SK-N-SH (cell line): Measurements from ENCODE around the gene ITSN1. TPM values are rescaled to one million over a fixed set of nuclear protein-coding genes. Genes with fewer than 3 reads are reported as not detected.

Experiments
- CTCF ChIA-PET: fragments of 300-600, 350-600 bp; formaldehyde crosslinking; extraction: SDS; loops from one replicate; lab custom pipeline; 2021; lab: Yijun Ruan, JAX
- POLR2A ChIA-PET: fragments of 350-600 bp; sonication (Branson Sonifier 250); formaldehyde crosslinking; extraction: SDS; loops from one replicate; lab custom pipeline; 2020; ENCODE audit warnings: antibody characterized with exemption, inconsistent platforms; lab: Yijun Ruan, JAX
- DNase-seq: peaks from one replicate; pipeline ENCODE4 v3.0.0; 2012
- H2AFZ ChIP-seq: fragments of 200-600 bp; sonication (generic); 2 replicates; pipeline ENCODE4 v1.8.1; 2016; ENCODE audit warnings: antibody characterized with exemption, mild to moderate bottlenecking, low read depth
- H3F3A ChIP-seq: fragments of 200-600 bp; sonication (generic); replicated peaks from 2 replicates; pipeline ENCODE3; 2016; ENCODE audit warnings: antibody characterized with exemption, mild to moderate bottlenecking; ENCODE audit not compliant: insufficient read depth
- H3K27ac ChIP-seq, 2 experiments: fragments of 200-500 bp in 1 of 2; fragments of 200-600 bp in 1 of 2; sonication (Bioruptor generic) in 1 of 2; sonication (generic), shearing (Covaris generic) in 1 of 2; 2 replicates each; pipeline versions ENCODE4 v1.5.1 to v1.6.1; 2014 to 2016; ENCODE audit warnings: low read depth in 2 of 2, inconsistent platforms in 1 of 2, low read length in 1 of 2, mild to moderate bottlenecking in 1 of 2, mixed read lengths in 1 of 2
- H3K27me3 ChIP-seq: fragments of 200-600 bp; sonication (generic), shearing (Covaris generic); 2 replicates; pipeline ENCODE4 v1.6.1; 2016; ENCODE audit warnings: mixed run types; ENCODE audit not compliant: insufficient read depth
- H3K36me3 ChIP-seq, 2 experiments: fragments of 200-500 bp in 1 of 2; fragments of 200-600 bp in 1 of 2; sonication (Bioruptor generic) in 1 of 2; sonication (generic) in 1 of 2; replicated peaks in 1 of 2; 2 replicates each; pipeline versions ENCODE3 to v1.5.1; 2014 to 2016; ENCODE audit warnings: low read length in 1 of 2, mild to moderate bottlenecking in 1 of 2; ENCODE audit not compliant: insufficient read depth in 2 of 2, control insufficient read depth in 1 of 2
- H3K4me1 ChIP-seq, 2 experiments: fragments of 200-500 bp in 1 of 2; fragments of 200-600 bp in 1 of 2; sonication (Bioruptor generic) in 1 of 2; sonication (generic), shearing (Covaris generic) in 1 of 2; 2 replicates each; pipeline versions ENCODE4 v1.5.1 to v1.6.1; 2014 to 2016; ENCODE audit warnings: low read depth in 1 of 2, low read length in 1 of 2, mixed run types in 1 of 2; ENCODE audit not compliant: insufficient read depth in 2 of 2, control insufficient read depth in 1 of 2
- H3K4me2 ChIP-seq: fragments of 200-600 bp; sonication (generic), shearing (Covaris generic); 2 replicates; pipeline ENCODE4 v1.6.1; 2017; ENCODE audit warnings: mixed run types
- H3K4me3 ChIP-seq, 2 experiments: fragments of 200-500 bp in 1 of 2; fragments of 200-600 bp in 1 of 2; sonication (Bioruptor generic) in 1 of 2; sonication (generic), shearing (Covaris generic) in 1 of 2; 2 replicates each; pipeline versions ENCODE4 v1.5.1 to v1.8.1; 2014 to 2016; ENCODE audit warnings: low read depth in 2 of 2, inconsistent platforms in 1 of 2, low read length in 1 of 2, mild to moderate bottlenecking in 1 of 2, mixed read lengths in 1 of 2, moderate library complexity in 1 of 2
- H3K79me2 ChIP-seq: fragments of 200-600 bp; sonication (generic); 2 replicates; pipeline ENCODE4 v1.8.1; 2017; ENCODE audit warnings: mild to moderate bottlenecking; ENCODE audit not compliant: insufficient read depth
- H3K9ac ChIP-seq: fragments of 200-600 bp; sonication (generic); 2 replicates; pipeline ENCODE4 v1.6.1; 2017; ENCODE audit warnings: mixed run types
- H3K9me2 ChIP-seq: fragments of 200-600 bp; sonication (generic); 2 replicates; pipeline ENCODE4 v1.6.1; 2017; ENCODE audit warnings: mixed run types
- H3K9me3 ChIP-seq: fragments of 200-600 bp; sonication (generic); 2 replicates; pipeline ENCODE4 v1.6.1; 2017; ENCODE audit warnings: mixed run types, mild to moderate bottlenecking, moderate library complexity
- H4K20me1 ChIP-seq: fragments of 200-600 bp; sonication (generic); 2 replicates; pipeline ENCODE4 v1.6.1; 2017; ENCODE audit warnings: mild to moderate bottlenecking, mixed run types; ENCODE audit not compliant: insufficient read depth
- CHD2 ChIP-seq: fragments of 150-350 bp; IDR thresholded peaks from 2 replicates; pipeline ENCODE4 v1.6.1; 2018; ENCODE audit warnings: low read length; ENCODE audit not compliant: partially characterized antibody
- FOSL2 ChIP-seq: IDR thresholded peaks from 2 replicates; pipeline ENCODE4 v1.4.0; 2012; ENCODE audit warnings: low read depth, mild to moderate bottlenecking, moderate library complexity, borderline replicate concordance
- FOXJ3 ChIP-seq: sonication (generic); formaldehyde crosslinking; IDR thresholded peaks from 2 replicates; pipeline ENCODE4 v1.5.1; 2020; ENCODE audit warnings: mild to moderate bottlenecking, missing genetic modification reagents
- FOXM1 ChIP-seq: IDR thresholded peaks from 2 replicates; pipeline ENCODE4 v1.4.0; 2012; ENCODE audit warnings: low read depth, mild to moderate bottlenecking
- NFIC ChIP-seq: IDR thresholded peaks from 2 replicates; pipeline ENCODE4 v1.4.0; 2012; ENCODE audit warnings: borderline replicate concordance
- NRF1 ChIP-seq: IDR thresholded peaks from 2 replicates; pipeline ENCODE4 v1.6.1; 2012; ENCODE audit warnings: low read depth, mild to moderate bottlenecking, low read length
- RCOR1 ChIP-seq: fragments of 150-350 bp; IDR thresholded peaks from 2 replicates; pipeline ENCODE4 v1.6.1; 2017; ENCODE audit warnings: antibody characterized with exemption, low read length
- RFX5 ChIP-seq: IDR thresholded peaks from 2 replicates; pipeline ENCODE4 v1.6.1; 2012; ENCODE audit warnings: mild to moderate bottlenecking, improper control_type of control experiment, low read length
- RXRA ChIP-seq: IDR thresholded peaks from 2 replicates; pipeline ENCODE4 v1.4.0; 2012; ENCODE audit warnings: low read depth, mild to moderate bottlenecking, borderline replicate concordance
- TAF1 ChIP-seq: IDR thresholded peaks from 2 replicates; pipeline ENCODE4 v1.6.1; 2012; ENCODE audit warnings: low read depth, mild to moderate bottlenecking, low read length, moderate library complexity, borderline replicate concordance
- TCF12 ChIP-seq: IDR thresholded peaks from 2 replicates; pipeline ENCODE4 v1.4.0; 2012
- YY1 ChIP-seq: IDR thresholded peaks from 2 replicates; pipeline ENCODE4 v1.4.0; 2012; ENCODE audit warnings: low read depth, mild to moderate bottlenecking
- WGBS: methylation state at CpG from one replicate; pipeline ENCODE4 v1.1.6; 2017; ENCODE audit warnings: low lambda C conversion rate; 5-methylcytosine and 5-hydroxymethylcytosine counted together
- polyA plus RNA-seq, 3 experiments: library from polyadenylated mRNA; depleted of rRNA; stranded (reverse); fragments of >200 nt; gene quantifications; 2 replicates each; pipeline ENCODE4 v1.2.3, GENCODE V29; 2012
- TF ChIP-seq, protein P1 (sequence below): IDR thresholded peaks from 2 replicates; pipeline ENCODE4 v1.4.0; 2012; ENCODE audit warnings: low read depth, borderline replicate concordance
- TF ChIP-seq, protein P2 (sequence below): IDR thresholded peaks from 2 replicates; pipeline ENCODE4 v1.4.0; 2012; ENCODE audit warnings: low read depth
- TF ChIP-seq, protein P3 (sequence below): IDR thresholded peaks from 2 replicates; pipeline ENCODE4; 2012
- TF ChIP-seq, protein P4 (sequence below): fragments of 200-600 bp; sonication (generic); IDR thresholded peaks from 2 replicates; pipeline ENCODE4 v1.6.1; 2017; ENCODE audit warnings: antibody characterized with exemption, mild to moderate bottlenecking, moderate library complexity
- TF ChIP-seq, protein P5 (sequence below): fragments of 150-350 bp; IDR thresholded peaks from 2 replicates; pipeline ENCODE4 v1.6.1; 2017; ENCODE audit warnings: antibody characterized with exemption, low read length, low read depth, borderline replicate concordance
- TF ChIP-seq, protein P6 (sequence below): fragments of 150-350 bp; IDR thresholded peaks from 2 replicates; pipeline ENCODE4 v1.6.1; 2016; ENCODE audit warnings: mild to moderate bottlenecking, low read depth, low read length

ITSN1 gene
- polyA plus RNA-seq, 1 of the 3 experiments (the other 2 are of a cell fraction): 27.8 TPM

DNA sequence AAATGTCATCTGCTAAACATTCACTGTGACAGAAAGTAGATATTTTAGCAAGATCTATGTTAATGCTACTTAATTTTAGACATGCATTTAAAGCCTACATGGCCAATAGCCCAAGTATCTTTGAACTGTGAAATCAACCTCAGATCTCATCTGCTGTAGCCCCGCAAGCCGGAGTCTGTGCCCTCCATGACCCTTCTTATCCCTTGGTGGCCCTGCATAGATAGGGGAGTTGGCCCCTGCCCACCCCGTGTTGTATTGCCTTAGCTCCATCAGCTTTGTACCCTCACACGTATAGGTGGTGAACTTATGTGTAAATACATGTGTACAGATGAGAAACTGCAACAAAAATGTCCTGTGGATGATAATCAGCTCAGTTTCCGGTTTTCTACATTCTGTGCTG is 254.8 kb downstream of the ITSN1 start (continued):
- no peak for TF ChIP-seq NRF1
- TF ChIP-seq, protein P1, sequence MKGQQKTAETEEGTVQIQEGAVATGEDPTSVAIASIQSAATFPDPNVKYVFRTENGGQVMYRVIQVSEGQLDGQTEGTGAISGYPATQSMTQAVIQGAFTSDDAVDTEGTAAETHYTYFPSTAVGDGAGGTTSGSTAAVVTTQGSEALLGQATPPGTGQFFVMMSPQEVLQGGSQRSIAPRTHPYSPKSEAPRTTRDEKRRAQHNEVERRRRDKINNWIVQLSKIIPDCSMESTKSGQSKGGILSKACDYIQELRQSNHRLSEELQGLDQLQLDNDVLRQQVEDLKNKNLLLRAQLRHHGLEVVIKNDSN: no peak
- TF ChIP-seq FOXJ3 (CRISPR knock-in tag): no peak
- TF ChIP-seq, protein P2, sequence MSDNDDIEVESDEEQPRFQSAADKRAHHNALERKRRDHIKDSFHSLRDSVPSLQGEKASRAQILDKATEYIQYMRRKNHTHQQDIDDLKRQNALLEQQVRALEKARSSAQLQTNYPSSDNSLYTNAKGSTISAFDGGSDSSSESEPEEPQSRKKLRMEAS: no peak

DNA sequence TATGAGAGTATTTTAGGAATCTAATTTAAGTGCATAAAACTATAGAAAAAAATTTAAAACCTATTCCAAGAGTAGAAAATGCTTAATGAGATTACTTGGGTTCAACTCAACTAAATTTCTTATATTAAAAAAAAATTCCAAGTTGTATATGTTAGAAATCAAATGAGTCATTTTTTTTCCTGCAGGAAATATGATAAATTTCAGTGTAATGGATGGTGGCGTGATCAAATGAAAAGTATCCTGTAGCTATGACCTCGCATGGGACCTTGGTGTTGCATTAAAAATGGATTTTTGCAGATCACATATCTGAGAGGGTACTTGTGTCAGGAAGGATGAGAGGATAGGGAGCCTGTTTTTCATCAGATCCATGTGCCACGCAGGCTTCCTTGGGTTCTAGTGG is 255.4 kb downstream of the ITSN1 start:
- peaks cover 6% of the 10 kb centered on the region for H3F3A ChIP-seq
- H3K9ac ChIP-seq: no peak overlapping the region
- no peak overlapping the region for H3K4me2 ChIP-seq
- H4K20me1 ChIP-seq: no peaks in the 10 kb centered on the region
- H3K36me3 ChIP-seq: peaks cover 6 to 7% of the 10 kb centered on the region in 2 experiments
- TF ChIP-seq NFIC: no peak
- TF ChIP-seq, protein P3, sequence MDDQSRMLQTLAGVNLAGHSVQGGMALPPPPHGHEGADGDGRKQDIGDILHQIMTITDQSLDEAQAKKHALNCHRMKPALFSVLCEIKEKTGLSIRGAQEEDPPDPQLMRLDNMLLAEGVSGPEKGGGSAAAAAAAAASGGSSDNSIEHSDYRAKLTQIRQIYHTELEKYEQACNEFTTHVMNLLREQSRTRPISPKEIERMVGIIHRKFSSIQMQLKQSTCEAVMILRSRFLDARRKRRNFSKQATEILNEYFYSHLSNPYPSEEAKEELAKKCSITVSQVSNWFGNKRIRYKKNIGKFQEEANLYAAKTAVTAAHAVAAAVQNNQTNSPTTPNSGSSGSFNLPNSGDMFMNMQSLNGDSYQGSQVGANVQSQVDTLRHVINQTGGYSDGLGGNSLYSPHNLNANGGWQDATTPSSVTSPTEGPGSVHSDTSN: peak; percentile 8; the same call in 1 of the 2 replicates
- H3K79me2 ChIP-seq: no peaks in the 10 kb centered on the region
- H3K27me3 ChIP-seq: no peaks in the 10 kb centered on the region
- POLR2A ChIA-PET: no interaction called here
- CTCF ChIA-PET: no interaction called here
- no peak overlapping the region for H3K4me3 ChIP-seq
- H3K4me1 ChIP-seq: peaks cover 0 to 11% of the 10 kb centered on the region in 2 experiments; a peak in 2 of 4 replicates
- H3K9me2 ChIP-seq: no peaks in the 10 kb centered on the region
- no peaks in the 10 kb centered on the region for H3K9me3 ChIP-seq
- no peak for DNase-seq
- no peak overlapping the region for H3K27ac ChIP-seq
- H2AFZ ChIP-seq: no peak overlapping the region
- 91% methylated on average over 2 of the region's 3 CpGs for WGBS

DNA sequence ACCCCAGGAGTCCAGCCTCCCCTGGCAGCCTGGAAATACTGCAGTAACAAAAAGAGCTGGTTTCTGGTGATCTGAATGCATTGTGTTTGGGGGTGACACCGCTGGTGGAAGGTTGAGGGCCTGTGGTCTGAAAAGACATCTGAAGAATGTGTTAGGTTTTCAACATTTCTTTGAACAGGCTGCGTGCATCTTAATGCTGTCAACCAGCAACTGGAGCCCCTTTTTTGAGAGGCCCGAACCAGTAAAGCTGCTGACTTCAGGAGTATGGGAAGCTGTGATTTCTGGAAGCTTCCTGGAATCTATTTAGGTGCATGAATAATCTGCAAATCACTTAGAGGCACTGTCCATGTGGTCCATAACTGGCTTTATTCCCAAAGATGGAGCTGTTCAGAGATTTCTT is 256.3 kb downstream of the ITSN1 start:
- H2AFZ ChIP-seq: no peak overlapping the region
- no peak overlapping the region for H3K9ac ChIP-seq
- ChIA-PET CTCF (interaction anchor here (0.8 to 1.9 kb wide), 2 partner anchors 26 to 293 kb away, joined by 3 to 8 read pairs; no protein-coding TSS in a partner anchor), POLR2A (no interaction called here)
- no peaks in the 10 kb centered on the region for H3K79me2 ChIP-seq
- WGBS: 100% methylated on average over 2 of the region's 3 CpGs
- H3K27me3 ChIP-seq: no peaks in the 10 kb centered on the region
- no peaks in the 10 kb centered on the region for H4K20me1 ChIP-seq
- no peak overlapping the region for H3K27ac ChIP-seq
- H3K4me3 ChIP-seq: no peak overlapping the region
- peaks cover 12 to 14% of the 10 kb centered on the region in 2 experiments for H3K36me3 ChIP-seq
- H3K9me2 ChIP-seq: no peaks in the 10 kb centered on the region
- no peak for DNase-seq
- H3F3A ChIP-seq: peaks cover 6% of the 10 kb centered on the region
- H3K9me3 ChIP-seq: no peaks in the 10 kb centered on the region
- peaks cover 0 to 11% of the 10 kb centered on the region in 2 experiments; a peak in 2 of 4 replicates for H3K4me1 ChIP-seq
- H3K4me2 ChIP-seq: no peak overlapping the region
- TF ChIP-seq RFX5 (no peak), FOXM1 (no peak), TAF1 (no peak), FOSL2 (no peak), RCOR1 (no peak), TCF12 (no peak), FOXJ3 (CRISPR knock-in tag) (no peak), YY1 (no peak), RXRA (no peak), NFIC (no peak), CHD2 (no peak)
- TF ChIP-seq, protein P4, sequence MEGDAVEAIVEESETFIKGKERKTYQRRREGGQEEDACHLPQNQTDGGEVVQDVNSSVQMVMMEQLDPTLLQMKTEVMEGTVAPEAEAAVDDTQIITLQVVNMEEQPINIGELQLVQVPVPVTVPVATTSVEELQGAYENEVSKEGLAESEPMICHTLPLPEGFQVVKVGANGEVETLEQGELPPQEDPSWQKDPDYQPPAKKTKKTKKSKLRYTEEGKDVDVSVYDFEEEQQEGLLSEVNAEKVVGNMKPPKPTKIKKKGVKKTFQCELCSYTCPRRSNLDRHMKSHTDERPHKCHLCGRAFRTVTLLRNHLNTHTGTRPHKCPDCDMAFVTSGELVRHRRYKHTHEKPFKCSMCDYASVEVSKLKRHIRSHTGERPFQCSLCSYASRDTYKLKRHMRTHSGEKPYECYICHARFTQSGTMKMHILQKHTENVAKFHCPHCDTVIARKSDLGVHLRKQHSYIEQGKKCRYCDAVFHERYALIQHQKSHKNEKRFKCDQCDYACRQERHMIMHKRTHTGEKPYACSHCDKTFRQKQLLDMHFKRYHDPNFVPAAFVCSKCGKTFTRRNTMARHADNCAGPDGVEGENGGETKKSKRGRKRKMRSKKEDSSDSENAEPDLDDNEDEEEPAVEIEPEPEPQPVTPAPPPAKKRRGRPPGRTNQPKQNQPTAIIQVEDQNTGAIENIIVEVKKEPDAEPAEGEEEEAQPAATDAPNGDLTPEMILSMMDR: no peak
- TF ChIP-seq, protein P5, sequence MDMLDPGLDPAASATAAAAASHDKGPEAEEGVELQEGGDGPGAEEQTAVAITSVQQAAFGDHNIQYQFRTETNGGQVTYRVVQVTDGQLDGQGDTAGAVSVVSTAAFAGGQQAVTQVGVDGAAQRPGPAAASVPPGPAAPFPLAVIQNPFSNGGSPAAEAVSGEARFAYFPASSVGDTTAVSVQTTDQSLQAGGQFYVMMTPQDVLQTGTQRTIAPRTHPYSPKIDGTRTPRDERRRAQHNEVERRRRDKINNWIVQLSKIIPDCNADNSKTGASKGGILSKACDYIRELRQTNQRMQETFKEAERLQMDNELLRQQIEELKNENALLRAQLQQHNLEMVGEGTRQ: no peak
- TF ChIP-seq, protein P6, sequence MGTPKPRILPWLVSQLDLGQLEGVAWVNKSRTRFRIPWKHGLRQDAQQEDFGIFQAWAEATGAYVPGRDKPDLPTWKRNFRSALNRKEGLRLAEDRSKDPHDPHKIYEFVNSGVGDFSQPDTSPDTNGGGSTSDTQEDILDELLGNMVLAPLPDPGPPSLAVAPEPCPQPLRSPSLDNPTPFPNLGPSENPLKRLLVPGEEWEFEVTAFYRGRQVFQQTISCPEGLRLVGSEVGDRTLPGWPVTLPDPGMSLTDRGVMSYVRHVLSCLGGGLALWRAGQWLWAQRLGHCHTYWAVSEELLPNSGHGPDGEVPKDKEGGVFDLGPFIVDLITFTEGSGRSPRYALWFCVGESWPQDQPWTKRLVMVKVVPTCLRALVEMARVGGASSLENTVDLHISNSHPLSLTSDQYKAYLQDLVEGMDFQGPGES: no peak
